ENCODE measurements around the gene KRTAP2-4. TPM values are rescaled to one million over a fixed set of nuclear protein-coding genes. Genes with fewer than 3 reads are reported as not detected.
"Not testable (repeated sequence)": the region's sequence is repeated elsewhere in the genome, so short reads cannot be mapped to it uniquely, and the experiment has no call there.

The KRTAP2-4 gene
- total RNA-seq, 1 donor from 2014 or later: not detected

DNA sequence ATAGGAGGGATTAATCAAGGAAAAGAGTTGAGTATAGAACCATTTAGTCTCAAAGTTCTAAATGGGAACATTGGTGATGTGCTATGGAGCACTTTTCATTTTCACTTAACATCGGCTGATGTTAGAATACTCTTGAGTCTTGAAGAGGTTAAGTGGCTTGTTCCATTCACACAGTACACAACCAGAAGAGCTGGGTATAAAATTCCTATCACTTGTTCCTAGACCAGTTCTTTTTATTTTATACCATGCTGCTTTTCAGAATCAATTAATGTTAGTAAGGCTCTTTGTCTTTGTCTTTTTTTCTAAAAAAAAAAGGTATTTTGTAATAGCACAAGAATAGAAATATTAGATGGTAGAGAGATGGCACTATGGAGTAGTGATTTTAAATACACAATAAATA is 22.7 kb downstream of the KRTAP2-4 start:
- Histone ChIP-seq H3K9me3 (no peaks in the 10 kb centered on the region), H3K4me1 (no peaks in the 10 kb centered on the region), H3K27me3 (no peaks in the 10 kb centered on the region), H3K4me3 (no peak overlapping the region), H3K36me3 (no peaks in the 10 kb centered on the region), H3K27ac (no peak overlapping the region)
- intact Hi-C loops (cut with DNase I): no loop called here
- TF ChIP-seq, protein P1, sequence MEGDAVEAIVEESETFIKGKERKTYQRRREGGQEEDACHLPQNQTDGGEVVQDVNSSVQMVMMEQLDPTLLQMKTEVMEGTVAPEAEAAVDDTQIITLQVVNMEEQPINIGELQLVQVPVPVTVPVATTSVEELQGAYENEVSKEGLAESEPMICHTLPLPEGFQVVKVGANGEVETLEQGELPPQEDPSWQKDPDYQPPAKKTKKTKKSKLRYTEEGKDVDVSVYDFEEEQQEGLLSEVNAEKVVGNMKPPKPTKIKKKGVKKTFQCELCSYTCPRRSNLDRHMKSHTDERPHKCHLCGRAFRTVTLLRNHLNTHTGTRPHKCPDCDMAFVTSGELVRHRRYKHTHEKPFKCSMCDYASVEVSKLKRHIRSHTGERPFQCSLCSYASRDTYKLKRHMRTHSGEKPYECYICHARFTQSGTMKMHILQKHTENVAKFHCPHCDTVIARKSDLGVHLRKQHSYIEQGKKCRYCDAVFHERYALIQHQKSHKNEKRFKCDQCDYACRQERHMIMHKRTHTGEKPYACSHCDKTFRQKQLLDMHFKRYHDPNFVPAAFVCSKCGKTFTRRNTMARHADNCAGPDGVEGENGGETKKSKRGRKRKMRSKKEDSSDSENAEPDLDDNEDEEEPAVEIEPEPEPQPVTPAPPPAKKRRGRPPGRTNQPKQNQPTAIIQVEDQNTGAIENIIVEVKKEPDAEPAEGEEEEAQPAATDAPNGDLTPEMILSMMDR (IDR thresholded peaks at IDR 0.05): no peak
- no peak for TF ChIP-seq POLR2AphosphoS5 (IDR thresholded peaks at IDR 0.05; ENCODE audit: insufficient read depth in 1 of 2, low read depth in 1 of 2)
- no peak for TF ChIP-seq POLR2A (IDR thresholded peaks at IDR 0.05)
- no peak for DNase-seq (ENCODE audit: extremely low spot score in 2 of 2)

DNA sequence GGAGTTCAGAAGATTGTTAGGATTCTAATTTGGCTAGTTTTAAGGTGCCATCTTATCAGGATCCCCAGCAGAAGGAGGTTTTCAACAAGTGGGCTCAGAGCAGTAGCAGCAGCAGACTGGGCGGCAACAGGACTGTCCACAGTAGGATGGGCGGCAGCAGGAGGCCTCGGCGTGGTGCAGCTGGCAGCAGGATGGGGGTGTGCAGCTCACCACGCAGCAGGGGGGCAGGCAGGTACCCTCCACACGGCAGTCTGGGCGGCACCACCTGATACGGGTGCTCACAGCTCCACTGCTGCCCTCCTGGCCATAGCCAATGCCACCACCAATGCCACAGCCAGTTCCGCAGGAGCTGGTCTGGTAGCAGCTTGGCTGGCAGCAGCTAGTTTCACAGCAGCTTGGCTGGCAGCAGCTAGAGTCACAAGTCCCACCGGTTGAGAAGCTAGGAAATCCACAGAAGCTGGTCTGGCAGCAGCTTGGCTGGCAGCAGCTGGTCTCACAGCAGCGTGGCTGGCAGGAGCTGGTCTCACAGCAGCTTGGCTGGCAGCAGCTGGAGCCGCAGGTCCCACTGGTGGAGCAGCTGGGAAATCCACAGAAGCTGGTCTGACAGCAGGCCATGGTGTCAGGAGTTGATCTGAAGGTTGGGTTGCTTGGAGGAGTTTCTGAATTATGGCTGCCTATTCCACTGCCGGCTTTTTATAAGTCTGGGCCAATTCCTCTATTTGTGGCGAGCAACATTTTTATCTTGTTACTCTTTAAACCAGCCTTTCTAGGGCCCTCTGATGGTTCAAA is 24.7 kb downstream of the KRTAP2-4 start, which contains the start of gene KRTAP1-1:
Gene KRTAP1-1 (minus strand): TSS at position 668 of the 789 bp plus-strand sequence. CDS start 53 bp downstream, at position 615.
- H3K4me3 ChIP-seq; H3K36me3 ChIP-seq; H3K27me3 ChIP-seq; H3K9me3 ChIP-seq; intact Hi-C loops (cut with DNase I); H3K4me1 ChIP-seq; H3K27ac ChIP-seq; DNase-seq (ENCODE audit: extremely low spot score in 2 of 2): not testable (repeated sequence)
- peak in 1 of 2 donors; percentile 54 for TF ChIP-seq POLR2AphosphoS5 (IDR thresholded peaks at IDR 0.05; ENCODE audit: insufficient read depth in 1 of 2, low read depth in 1 of 2)

DNA sequence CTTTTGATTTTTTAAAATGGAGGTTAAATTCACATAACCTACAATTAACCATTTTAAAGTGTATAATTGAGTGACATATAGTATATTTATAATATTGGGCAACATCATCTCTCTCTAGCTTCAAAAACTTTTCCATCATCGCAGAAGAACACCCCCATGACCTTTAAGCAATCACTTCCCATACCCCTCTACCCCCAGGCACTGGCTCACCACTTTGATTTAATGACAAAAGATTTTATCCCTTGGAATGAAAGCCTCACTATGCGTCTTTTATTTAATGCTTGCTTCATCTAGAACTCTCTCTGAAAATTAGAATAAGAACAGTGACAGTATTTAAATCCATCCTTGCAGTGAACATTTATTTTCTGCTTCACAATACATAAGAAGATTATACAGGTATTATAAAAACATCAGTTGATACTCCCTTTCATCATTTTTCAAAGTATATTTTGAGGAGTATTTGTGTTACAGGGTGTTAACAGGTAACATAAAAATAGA is 27.8 kb downstream of the KRTAP2-4 start:
- H3K27me3 ChIP-seq: no peaks in the 10 kb centered on the region
- TF ChIP-seq POLR2AphosphoS5 (IDR thresholded peaks at IDR 0.05; ENCODE audit: insufficient read depth in 1 of 2, low read depth in 1 of 2) (no peak), POLR2A (IDR thresholded peaks at IDR 0.05) (no peak)
- TF ChIP-seq, protein P1 (IDR thresholded peaks at IDR 0.05): no peak
- H3K4me1 ChIP-seq: no peaks in the 10 kb centered on the region
- no peaks in the 10 kb centered on the region for H3K9me3 ChIP-seq
- no peaks in the 10 kb centered on the region for H3K36me3 ChIP-seq
- no peak for DNase-seq (ENCODE audit: extremely low spot score in 2 of 2)
- H3K27ac ChIP-seq: no peak overlapping the region
- no peak overlapping the region for H3K4me3 ChIP-seq
- intact Hi-C loops (cut with DNase I): no loop called here

DNA sequence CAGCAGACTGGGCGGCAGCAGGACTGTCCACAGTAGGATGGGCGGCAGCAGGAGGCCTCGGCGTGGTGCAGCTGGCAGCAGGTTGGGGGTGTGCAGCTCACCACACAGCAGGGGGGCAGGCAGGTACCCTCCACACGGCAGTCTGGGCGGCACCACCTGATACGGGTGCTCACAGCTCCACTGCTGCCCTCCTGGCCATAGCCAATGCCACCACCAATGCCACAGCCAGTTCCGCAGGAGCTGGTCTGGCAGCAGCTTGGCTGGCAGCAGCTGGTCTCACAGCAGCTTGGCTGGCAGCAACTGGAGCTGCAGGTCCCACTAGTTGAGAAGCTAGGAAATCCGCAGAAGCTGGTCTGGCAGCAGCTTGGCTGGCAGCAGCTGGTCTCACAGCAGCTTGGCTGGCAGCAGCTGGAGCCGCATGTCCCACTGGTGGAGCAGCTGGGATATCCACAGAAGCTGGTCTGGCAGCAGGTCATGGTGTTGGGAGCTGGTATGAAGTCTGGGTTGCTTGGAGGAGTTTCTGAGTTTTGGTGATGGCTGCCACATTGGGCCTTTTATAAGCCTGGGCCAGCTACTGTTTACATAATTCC is 31.2 kb downstream of the KRTAP2-4 start, which contains the start of gene KRTAP1-3:
Gene KRTAP1-3 (minus strand): TSS at position 529 of the 590 bp plus-strand sequence. CDS start 53 bp downstream, at position 476.
- H3K9me3 ChIP-seq; intact Hi-C loops (cut with DNase I); H3K4me1 ChIP-seq; H3K36me3 ChIP-seq; DNase-seq (ENCODE audit: extremely low spot score in 2 of 2); H3K27ac ChIP-seq; H3K27me3 ChIP-seq; H3K4me3 ChIP-seq: not testable (repeated sequence)

DNA sequence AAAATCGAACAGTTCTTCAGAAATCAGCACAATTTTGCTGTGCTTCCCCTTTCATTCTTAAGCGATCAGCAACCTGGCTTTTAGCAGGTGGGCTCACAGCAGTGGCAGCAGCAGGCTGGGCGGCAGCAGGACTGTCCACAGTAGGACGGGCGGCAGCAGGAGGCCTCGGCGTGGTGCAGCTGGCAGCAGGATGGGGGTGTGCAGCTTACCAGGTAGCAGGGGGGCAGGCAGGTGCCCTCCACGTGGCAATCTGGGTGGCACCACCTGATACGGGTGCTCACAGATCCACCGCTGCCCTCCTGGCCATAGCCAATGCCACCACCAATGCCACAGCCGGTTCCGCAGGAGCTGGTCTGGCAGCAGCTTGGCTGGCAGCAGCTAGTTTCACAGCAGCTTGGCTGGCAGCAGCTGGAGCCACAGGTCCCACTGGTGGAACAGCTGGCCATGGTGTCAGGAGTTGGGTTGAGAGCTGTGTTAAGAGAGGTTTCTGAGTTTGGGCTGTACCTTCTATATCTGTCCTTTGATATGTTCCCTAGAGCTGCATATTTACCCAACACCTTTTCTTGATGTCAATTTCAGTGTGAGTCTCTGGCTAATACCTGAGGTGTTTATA is 35.9 kb downstream of the KRTAP2-4 start, which contains the start of gene KRTAP1-4:
Gene KRTAP1-4 (minus strand): TSS at position 563 of the 613 bp plus-strand sequence. CDS start 117 bp downstream, at position 446.
- H3K4me3 ChIP-seq: no peak within 1 kb of the TSS
- peaks cover 9% of the 10 kb centered on the region for H3K4me1 ChIP-seq
- H3K27ac ChIP-seq: no peak within 1 kb of the TSS
- TF ChIP-seq, protein P1 (IDR thresholded peaks at IDR 0.05): no peak
- TF ChIP-seq POLR2AphosphoS5 (IDR thresholded peaks at IDR 0.05; ENCODE audit: insufficient read depth in 1 of 2, low read depth in 1 of 2) (no peak), POLR2A (IDR thresholded peaks at IDR 0.05) (no peak)
- no peaks in the 10 kb centered on the region for H3K27me3 ChIP-seq
- no peaks in the 10 kb centered on the region for H3K36me3 ChIP-seq
- no peaks in the 10 kb centered on the region for H3K9me3 ChIP-seq
- no peak for DNase-seq (ENCODE audit: extremely low spot score in 2 of 2)
- intact Hi-C loops (cut with DNase I): no loop called here

Data from vagina (tissue), 2 donors.